ENCODE measurements around the gene ZFP69B.

DNA sequence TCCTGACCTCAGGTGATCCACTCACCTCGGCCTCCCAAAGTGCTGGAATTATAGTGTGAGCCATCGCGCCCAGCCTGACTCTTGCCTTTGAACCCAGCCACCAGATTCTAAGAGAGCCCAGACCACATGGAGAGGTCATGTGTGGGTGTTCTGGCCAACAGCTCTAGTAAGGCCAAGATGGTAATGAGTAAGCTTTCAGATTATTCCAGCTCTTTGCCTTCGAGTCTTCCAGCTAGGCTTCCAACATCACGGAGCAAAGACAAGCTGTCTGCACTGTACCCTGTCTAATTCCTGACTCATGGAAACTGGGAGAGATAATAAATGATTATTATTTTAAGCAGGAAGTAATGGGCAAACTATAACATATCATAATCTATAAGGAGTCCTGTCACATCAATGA is 14.8 kb upstream of the ZFP69B start:
- TF ChIP-seq, protein P1, sequence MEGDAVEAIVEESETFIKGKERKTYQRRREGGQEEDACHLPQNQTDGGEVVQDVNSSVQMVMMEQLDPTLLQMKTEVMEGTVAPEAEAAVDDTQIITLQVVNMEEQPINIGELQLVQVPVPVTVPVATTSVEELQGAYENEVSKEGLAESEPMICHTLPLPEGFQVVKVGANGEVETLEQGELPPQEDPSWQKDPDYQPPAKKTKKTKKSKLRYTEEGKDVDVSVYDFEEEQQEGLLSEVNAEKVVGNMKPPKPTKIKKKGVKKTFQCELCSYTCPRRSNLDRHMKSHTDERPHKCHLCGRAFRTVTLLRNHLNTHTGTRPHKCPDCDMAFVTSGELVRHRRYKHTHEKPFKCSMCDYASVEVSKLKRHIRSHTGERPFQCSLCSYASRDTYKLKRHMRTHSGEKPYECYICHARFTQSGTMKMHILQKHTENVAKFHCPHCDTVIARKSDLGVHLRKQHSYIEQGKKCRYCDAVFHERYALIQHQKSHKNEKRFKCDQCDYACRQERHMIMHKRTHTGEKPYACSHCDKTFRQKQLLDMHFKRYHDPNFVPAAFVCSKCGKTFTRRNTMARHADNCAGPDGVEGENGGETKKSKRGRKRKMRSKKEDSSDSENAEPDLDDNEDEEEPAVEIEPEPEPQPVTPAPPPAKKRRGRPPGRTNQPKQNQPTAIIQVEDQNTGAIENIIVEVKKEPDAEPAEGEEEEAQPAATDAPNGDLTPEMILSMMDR (IDR thresholded peaks at IDR 0.05; ENCODE audit: extremely low read depth in 1 of 2, insufficient read depth in 1 of 2, low read depth in 1 of 2, low read length in 2 of 2): no peak
- TF ChIP-seq POLR2AphosphoS5 (IDR thresholded peaks at IDR 0.05; ENCODE audit: insufficient read depth, low read depth, low read length): no peak
- no peak for TF ChIP-seq MAX (IDR thresholded peaks at IDR 0.05; ENCODE audit: insufficient read depth, insufficient read length)
- no peak for TF ChIP-seq POLR2A (IDR thresholded peaks at IDR 0.05; ENCODE audit: low read depth, low read length)
- no peak for TF ChIP-seq EZH2 (IDR thresholded peaks at IDR 0.05; ENCODE audit: borderline replicate concordance, low read depth, low read length, severe bottlenecking)
- no peak for TF ChIP-seq FOS (IDR thresholded peaks at IDR 0.05; ENCODE audit: borderline replicate concordance, insufficient read depth, low read length)

Measured in endothelial cell of umbilical vein (primary cell).